HEK293T (cell line): ENCODE results near the gene PDE6B.

ENCODE experiments used
- ARNT ChIP-seq: fragments of 450-650 bp; IDR thresholded peaks from 2 replicates; pipeline ENCODE4 v1.6.1; 2017; ENCODE audit warnings: mild to moderate bottlenecking
- BHLHE40 ChIP-seq: fragments of 450-650 bp; IDR thresholded peaks from 2 replicates; pipeline ENCODE4 v1.6.1; 2016; ENCODE audit warnings: mild to moderate bottlenecking, moderate library complexity, borderline replicate concordance
- CTBP1 ChIP-seq: fragments of 450-650 bp; IDR thresholded peaks from 2 replicates; pipeline ENCODE4 v1.6.1; 2016; ENCODE audit warnings: borderline replicate concordance
- ELF4 ChIP-seq: fragments of 450-650 bp; IDR thresholded peaks from 2 replicates; pipeline ENCODE4 v1.6.1; 2017; ENCODE audit warnings: antibody characterized with exemption
- FOXA1 ChIP-seq: fragments of 450-650 bp; IDR thresholded peaks from 2 replicates; pipeline ENCODE4 v1.6.1; 2016; ENCODE audit warnings: mild to moderate bottlenecking
- FOXK2 ChIP-seq: fragments of 450-650 bp; IDR thresholded peaks from 2 replicates; pipeline ENCODE4 v1.6.1; 2016; ENCODE audit warnings: mild to moderate bottlenecking
- FOXM1 ChIP-seq: fragments of 450-650 bp; IDR thresholded peaks from 2 replicates; pipeline ENCODE4 v1.6.1; 2017; ENCODE audit warnings: mild to moderate bottlenecking, borderline replicate concordance
- HDGF ChIP-seq: fragments of 450-650 bp; IDR thresholded peaks from 2 replicates; pipeline ENCODE4 v1.6.1; 2017; ENCODE audit warnings: antibody characterized with exemption, borderline replicate concordance
- NFRKB ChIP-seq: fragments of 450-650 bp; IDR thresholded peaks from 2 replicates; pipeline ENCODE4 v1.6.1; 2016; ENCODE audit warnings: mild to moderate bottlenecking, moderate library complexity
- SP1 ChIP-seq: fragments of 450-650 bp; IDR thresholded peaks from 2 replicates; pipeline ENCODE4 v1.6.1; 2017
- SUZ12 ChIP-seq: fragments of 450-650 bp; IDR thresholded peaks from 2 replicates; pipeline ENCODE4 v1.6.1; 2016; ENCODE audit warnings: mild to moderate bottlenecking
- TARDBP ChIP-seq: fragments of 450-650 bp; IDR thresholded peaks from 2 replicates; pipeline ENCODE4 v1.6.1; 2016
- ZNF384 ChIP-seq: fragments of 450-650 bp; IDR thresholded peaks from 2 replicates; pipeline ENCODE4 v1.6.1; 2016
- TF ChIP-seq, protein P1 (sequence below): fragments of 450-650 bp; IDR thresholded peaks from 2 replicates; pipeline ENCODE4 v1.6.1; 2016

DNA sequence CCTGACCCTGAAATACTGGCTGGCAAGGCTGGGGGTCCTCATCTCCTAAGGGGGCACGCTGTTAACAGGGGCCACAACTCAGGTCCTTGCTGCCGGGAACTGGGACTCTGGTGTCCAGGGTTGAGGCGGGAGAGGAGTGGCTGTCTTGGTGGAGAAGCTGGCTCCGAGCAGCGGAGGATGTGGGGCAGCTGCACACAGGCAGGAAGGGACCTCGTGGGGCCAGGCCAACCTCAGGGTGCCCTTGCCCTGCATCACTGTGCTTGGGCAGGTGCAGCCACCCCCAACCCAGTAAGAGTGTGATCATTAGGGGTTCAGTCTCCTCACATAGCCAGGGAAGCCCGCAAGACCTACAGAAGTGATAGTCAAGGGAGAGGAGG is 12.6 kb upstream of the PDE6B start:
- TF ChIP-seq ELF4 (no peak), FOXM1 (no peak), SUZ12 (no peak), ZNF384 (no peak), HDGF (no peak), BHLHE40 (no peak), FOXA1 (no peak), ARNT (no peak), SP1 (no peak), FOXK2 (no peak), TARDBP (no peak), CTBP1 (no peak), NFRKB (no peak)
- TF ChIP-seq, protein P1, sequence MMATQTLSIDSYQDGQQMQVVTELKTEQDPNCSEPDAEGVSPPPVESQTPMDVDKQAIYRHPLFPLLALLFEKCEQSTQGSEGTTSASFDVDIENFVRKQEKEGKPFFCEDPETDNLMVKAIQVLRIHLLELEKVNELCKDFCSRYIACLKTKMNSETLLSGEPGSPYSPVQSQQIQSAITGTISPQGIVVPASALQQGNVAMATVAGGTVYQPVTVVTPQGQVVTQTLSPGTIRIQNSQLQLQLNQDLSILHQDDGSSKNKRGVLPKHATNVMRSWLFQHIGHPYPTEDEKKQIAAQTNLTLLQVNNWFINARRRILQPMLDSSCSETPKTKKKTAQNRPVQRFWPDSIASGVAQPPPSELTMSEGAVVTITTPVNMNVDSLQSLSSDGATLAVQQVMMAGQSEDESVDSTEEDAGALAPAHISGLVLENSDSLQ: no peak
